ENCODE data around the gene RPL28. TPM values are rescaled to one million over a fixed set of nuclear protein-coding genes. Genes with fewer than 3 reads are reported as not detected.
A peak's percentile ranks its signal among the peaks of the same experiment; 100 is the strongest.

Gene RPL28
- total and polyA plus RNA-seq, 2 of the 13 experiments (the other 11 are each of a cell fraction or from before 2014, with no cell fraction given): 105 to 420 TPM

- Histone ChIP-seq H3K36me3 (replicated peaks in 1 of 2; ENCODE audit: control insufficient read depth in 1 of 2, insufficient read depth in 2 of 2, low read length in 2 of 2) (no peaks in the 10 kb centered on the region), H3K9ac (ENCODE audit: insufficient read depth, low read depth, low read length) (no peak overlapping the region), H3K27ac (ENCODE audit: extremely low read length, insufficient read depth, low read length) (no peak overlapping the region), H3K27me3 (ENCODE audit: control insufficient read depth in 1 of 2, insufficient read depth in 2 of 2, low read length in 2 of 2) (peaks cover 6 to 48% of the 10 kb centered on the region in 2 experiments), H3K4me1 (ENCODE audit: insufficient read depth, low read length) (peaks cover 14% of the 10 kb centered on the region), H3K4me2 (ENCODE audit: low read depth, low read length) (no peak overlapping the region), H4K20me1 (ENCODE audit: insufficient read depth, low read length) (0 out of 2 replicates have a peak, but pooled peaks cover 4% of the 10 kb centered on the region), H3K9me3 (ENCODE audit: low read length) (no peaks in the 10 kb centered on the region), H3K4me3 (replicated peaks in 1 of 3; ENCODE audit: insufficient read depth in 1 of 3, low read depth in 2 of 3, low read length in 3 of 3) (no peak overlapping the region), H2AFZ (ENCODE audit: low read length) (no peak overlapping the region), H3K79me2 (ENCODE audit: insufficient read depth, low read length) (no peaks in the 10 kb centered on the region)
- no TSS peak for BruUV-seq (replicated peaks)
- 47% methylated on average over 19 of the region's 32 CpGs for WGBS (ENCODE audit: low lambda C conversion rate)
- TF ChIP-seq ZNF451 (CRISPR knock-in tag; IDR thresholded peaks at IDR 0.05) (no peak), ZNF121 (CRISPR knock-in tag; IDR thresholded peaks at IDR 0.05) (no peak)
- ATAC-seq (peak; percentile 10; the same call in 2 of the 3 replicates), FAIRE-seq (no peak), DNase-seq (ENCODE audit: low spot score) (no peak)
- intact Hi-C loops (cut with micrococcal nuclease; ENCODE audit: unreplicated experiment): no loop called here
- POLR2A ChIA-PET: interaction anchor here (0.9 to 1.1 kb wide), 2 partner anchors 9 to 35 kb away, joined by 3 read pairs; no protein-coding TSS in a partner anchor
- CTCF ChIA-PET (ENCODE audit: low intra/inter-chr PET ratio, low total read pairs): no interaction called here
- in situ Hi-C loops (cut with HindIII; ENCODE audit: extremely low pct_ligation_motif_present, low pct_unique_long_range_greater_than_20kb): no loop called here
Measured at GRCh38 chr19:55358943-55359908, 26.5 kb upstream of the RPL28 start.

DNA sequence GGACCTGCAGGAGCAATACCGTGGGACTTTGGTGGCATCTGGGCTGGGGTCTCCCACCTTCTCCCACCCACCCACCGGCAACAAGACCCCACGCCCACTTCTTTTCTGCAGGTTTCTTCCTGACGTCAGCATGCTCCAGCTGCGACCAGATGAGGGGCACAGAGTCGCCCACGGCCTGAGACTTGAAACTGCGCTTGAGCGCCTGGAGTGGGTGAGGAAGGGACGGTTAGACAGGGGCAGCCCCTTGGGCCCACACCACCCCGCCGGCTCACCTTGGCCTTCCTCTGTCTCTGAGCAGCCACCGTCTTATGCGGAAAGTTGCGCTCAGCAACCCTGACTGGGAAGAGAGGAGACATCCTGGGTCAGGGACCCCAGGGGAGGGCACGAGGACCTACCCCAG lies 24.8 kb upstream of the RPL28 start:
- H3K79me2 ChIP-seq (ENCODE audit: insufficient read depth, low read length): no peaks in the 10 kb centered on the region
- H4K20me1 ChIP-seq (ENCODE audit: insufficient read depth, low read length): no peaks in the 10 kb centered on the region
- ATAC-seq (no peak), DNase-seq (ENCODE audit: low spot score) (no peak), FAIRE-seq (no peak)
- no peak overlapping the region for H3K4me2 ChIP-seq (ENCODE audit: low read depth, low read length)
- H3K4me1 ChIP-seq (ENCODE audit: insufficient read depth, low read length): peaks cover 14% of the 10 kb centered on the region
- intact Hi-C loops (cut with micrococcal nuclease; ENCODE audit: unreplicated experiment): no loop called here
- no peak overlapping the region for H3K9ac ChIP-seq (ENCODE audit: insufficient read depth, low read depth, low read length)
- H3K9me3 ChIP-seq (ENCODE audit: low read length): no peaks in the 10 kb centered on the region
- ChIA-PET CTCF (ENCODE audit: low intra/inter-chr PET ratio, low total read pairs) (no interaction called here), POLR2A (no interaction called here)
- WGBS (ENCODE audit: low lambda C conversion rate): 76% methylated on average over 13 of the region's 16 CpGs
- H3K4me3 ChIP-seq (replicated peaks in 1 of 3; ENCODE audit: insufficient read depth in 1 of 3, low read depth in 2 of 3, low read length in 3 of 3): no peak overlapping the region
- no TSS peak for BruUV-seq (replicated peaks)
- H2AFZ ChIP-seq (ENCODE audit: low read length): no peak overlapping the region
- no peak for TF ChIP-seq ZNF224 (CRISPR knock-in tag; IDR thresholded peaks at IDR 0.05)
- no peak for TF ChIP-seq CERS6 (CRISPR knock-in tag; IDR thresholded peaks at IDR 0.05)
- TF ChIP-seq ATF1 (CRISPR knock-in tag; IDR thresholded peaks at IDR 0.05): no peak
- H3K27me3 ChIP-seq (ENCODE audit: control insufficient read depth in 1 of 2, insufficient read depth in 2 of 2, low read length in 2 of 2): peaks cover 5 to 36% of the 10 kb centered on the region in 2 experiments
- H3K36me3 ChIP-seq (replicated peaks in 1 of 2; ENCODE audit: control insufficient read depth in 1 of 2, insufficient read depth in 2 of 2, low read length in 2 of 2): no peaks in the 10 kb centered on the region
- no peak overlapping the region for H3K27ac ChIP-seq (ENCODE audit: extremely low read length, insufficient read depth, low read length)
- in situ Hi-C loops (cut with HindIII; ENCODE audit: extremely low pct_ligation_motif_present, low pct_unique_long_range_greater_than_20kb): no loop called here

Data from HepG2 (cell line).